ENCODE measurements around the gene HS3ST3A1.

The HS3ST3A1 gene

GRCh38 chr17:13491491-13491890, 110.2 kb downstream of the HS3ST3A1 start:
- no peaks in the 10 kb centered on the region for H3K9me2 ChIP-seq (ENCODE audit: low read depth, low read length)
- H3K9ac ChIP-seq (ENCODE audit: low read length), result no peak overlapping the region
- H2AFZ ChIP-seq (ENCODE audit: low read length), result no peak overlapping the region
- H3K79me2 ChIP-seq (ENCODE audit: insufficient read depth, low read length), result no peaks in the 10 kb centered on the region
- no peaks in the 10 kb centered on the region for H3K4me1 ChIP-seq (ENCODE audit: insufficient read depth, low read length, severe bottlenecking)
- H3K9me3 ChIP-seq (ENCODE audit: low read length), result no peaks in the 10 kb centered on the region
- H3K27ac ChIP-seq (ENCODE audit: low read depth, low read length, poor library complexity, severe bottlenecking), result no peak overlapping the region
- H4K20me1 ChIP-seq (ENCODE audit: insufficient read depth, low read length), result no peaks in the 10 kb centered on the region
- no peaks in the 10 kb centered on the region for H3F3A ChIP-seq (ENCODE audit: insufficient read depth, low read length)
- H3K4me2 ChIP-seq (ENCODE audit: low read length), result no peak overlapping the region
- H3K4me3 ChIP-seq (ENCODE audit: low read depth, low read length, poor library complexity, severe bottlenecking), result no peak overlapping the region
- H3K27me3 ChIP-seq (ENCODE audit: insufficient read depth, low read length), result no peaks in the 10 kb centered on the region
- TF ChIP-seq CTCF (IDR thresholded peaks at IDR 0.05; ENCODE audit: low read length) (no peak), EZH2 (IDR thresholded peaks at IDR 0.05; ENCODE audit: borderline replicate concordance, low read length) (no peak)
- no peaks in the 10 kb centered on the region for H3K36me3 ChIP-seq (ENCODE audit: insufficient read depth, low read length)

GRCh38 chr17:13490906-13491482, 110.7 kb downstream of the HS3ST3A1 start:
- Histone ChIP-seq H3K36me3 (ENCODE audit: insufficient read depth, low read length) (no peaks in the 10 kb centered on the region), H2AFZ (ENCODE audit: low read length) (no peak overlapping the region)
- TF ChIP-seq CTCF (IDR thresholded peaks at IDR 0.05; ENCODE audit: low read length) (no peak), EZH2 (IDR thresholded peaks at IDR 0.05; ENCODE audit: borderline replicate concordance, low read length) (no peak)

GRCh38 chr17:13490427-13490826, 111.3 kb downstream of the HS3ST3A1 start:
- Histone ChIP-seq H3K4me1 (ENCODE audit: insufficient read depth, low read length, severe bottlenecking) (no peaks in the 10 kb centered on the region), H3K9ac (ENCODE audit: low read length) (no peak overlapping the region), H3K9me2 (ENCODE audit: low read depth, low read length) (no peaks in the 10 kb centered on the region), H3K9me3 (ENCODE audit: low read length) (no peaks in the 10 kb centered on the region), H2AFZ (ENCODE audit: low read length) (no peak overlapping the region), H3K4me2 (ENCODE audit: low read length) (no peak overlapping the region), H3K79me2 (ENCODE audit: insufficient read depth, low read length) (no peaks in the 10 kb centered on the region), H3K27ac (ENCODE audit: low read depth, low read length, poor library complexity, severe bottlenecking) (no peak overlapping the region), H4K20me1 (ENCODE audit: insufficient read depth, low read length) (no peaks in the 10 kb centered on the region), H3K27me3 (ENCODE audit: insufficient read depth, low read length) (no peaks in the 10 kb centered on the region), H3K4me3 (ENCODE audit: low read depth, low read length, poor library complexity, severe bottlenecking) (no peak overlapping the region), H3K36me3 (ENCODE audit: insufficient read depth, low read length) (no peaks in the 10 kb centered on the region), H3F3A (ENCODE audit: insufficient read depth, low read length) (no peaks in the 10 kb centered on the region)
- TF ChIP-seq CTCF (IDR thresholded peaks at IDR 0.05; ENCODE audit: low read length) (no peak), EZH2 (IDR thresholded peaks at IDR 0.05; ENCODE audit: borderline replicate concordance, low read length) (no peak)

More at GRCh38 chr17:13490906-13491482, 110.7 kb downstream of the HS3ST3A1 start:
- no peaks in the 10 kb centered on the region for H3K27me3 ChIP-seq (ENCODE audit: insufficient read depth, low read length)
- H3K9me3 ChIP-seq (ENCODE audit: low read length), result no peaks in the 10 kb centered on the region
- no peak overlapping the region for H3K4me3 ChIP-seq (ENCODE audit: low read depth, low read length, poor library complexity, severe bottlenecking)
- H3K9ac ChIP-seq (ENCODE audit: low read length), result no peak overlapping the region
- H3K4me1 ChIP-seq (ENCODE audit: insufficient read depth, low read length, severe bottlenecking), result no peaks in the 10 kb centered on the region
- no peaks in the 10 kb centered on the region for H3K79me2 ChIP-seq (ENCODE audit: insufficient read depth, low read length)
- no peak overlapping the region for H3K4me2 ChIP-seq (ENCODE audit: low read length)
- no peaks in the 10 kb centered on the region for H4K20me1 ChIP-seq (ENCODE audit: insufficient read depth, low read length)
- H3F3A ChIP-seq (ENCODE audit: insufficient read depth, low read length), result no peaks in the 10 kb centered on the region
- H3K9me2 ChIP-seq (ENCODE audit: low read depth, low read length), result no peaks in the 10 kb centered on the region
- H3K27ac ChIP-seq (ENCODE audit: low read depth, low read length, poor library complexity, severe bottlenecking), result no peak overlapping the region
